ENCODE measurements around the gene RYR1. TPM values are rescaled to one million over a fixed set of nuclear protein-coding genes. Genes with fewer than 3 reads are reported as not detected.

RYR1 gene
- total RNA-seq, 2 experiments from 2014 or later = 0.20 to 1.2 TPM

GRCh38 chr19:38458991-38459390, 25.5 kb downstream of the RYR1 start:
- ATAC-seq (ENCODE audit: poor library complexity) (no peak), DNase-seq (no peak)
- intact Hi-C loops (cut with DNase I, micrococcal nuclease) = no loop called here
- TF ChIP-seq, protein P1, sequence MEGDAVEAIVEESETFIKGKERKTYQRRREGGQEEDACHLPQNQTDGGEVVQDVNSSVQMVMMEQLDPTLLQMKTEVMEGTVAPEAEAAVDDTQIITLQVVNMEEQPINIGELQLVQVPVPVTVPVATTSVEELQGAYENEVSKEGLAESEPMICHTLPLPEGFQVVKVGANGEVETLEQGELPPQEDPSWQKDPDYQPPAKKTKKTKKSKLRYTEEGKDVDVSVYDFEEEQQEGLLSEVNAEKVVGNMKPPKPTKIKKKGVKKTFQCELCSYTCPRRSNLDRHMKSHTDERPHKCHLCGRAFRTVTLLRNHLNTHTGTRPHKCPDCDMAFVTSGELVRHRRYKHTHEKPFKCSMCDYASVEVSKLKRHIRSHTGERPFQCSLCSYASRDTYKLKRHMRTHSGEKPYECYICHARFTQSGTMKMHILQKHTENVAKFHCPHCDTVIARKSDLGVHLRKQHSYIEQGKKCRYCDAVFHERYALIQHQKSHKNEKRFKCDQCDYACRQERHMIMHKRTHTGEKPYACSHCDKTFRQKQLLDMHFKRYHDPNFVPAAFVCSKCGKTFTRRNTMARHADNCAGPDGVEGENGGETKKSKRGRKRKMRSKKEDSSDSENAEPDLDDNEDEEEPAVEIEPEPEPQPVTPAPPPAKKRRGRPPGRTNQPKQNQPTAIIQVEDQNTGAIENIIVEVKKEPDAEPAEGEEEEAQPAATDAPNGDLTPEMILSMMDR (IDR thresholded peaks at IDR 0.05) = no peak
- ChIA-PET CTCF (interaction anchor here (0.6 kb wide), 1 partner anchor 337 kb away, joined by 3 read pairs; no protein-coding TSS in a partner anchor), POLR2A (interaction anchor here (0.6 kb wide), 1 partner anchor 517 kb away, joined by 3 read pairs; no protein-coding TSS in a partner anchor)
- Histone ChIP-seq H3K27me3 (ENCODE audit: control insufficient read depth in 1 of 2, insufficient read depth in 2 of 2, low read length in 2 of 2) (no peaks in the 10 kb centered on the region), H3K9me3 (ENCODE audit: control insufficient read depth in 1 of 2, insufficient read depth in 1 of 2, low read length in 2 of 2) (peaks cover 0 to 9% of the 10 kb centered on the region in 2 experiments), H3K4me1 (ENCODE audit: insufficient read depth, low read length) (no peaks in the 10 kb centered on the region), H3K4me3 (ENCODE audit: low read length) (no peak overlapping the region), H3K36me3 (ENCODE audit: insufficient read depth, low read length) (no peaks in the 10 kb centered on the region), H3K27ac (ENCODE audit: low read depth in 1 of 2, low read length in 2 of 2) (no peak overlapping the region)
- Mint-ChIP-seq H3K27me3 (peaks cover 20% of the 10 kb centered on the region), H3K27ac (no peak overlapping the region), H3K4me3 (no peak overlapping the region), H3K4me1 (ENCODE audit: low read depth) (no peaks in the 10 kb centered on the region), H3K36me3 (ENCODE audit: low read depth) (no peaks in the 10 kb centered on the region), H3K9me3 (no peaks in the 10 kb centered on the region)

DNA sequence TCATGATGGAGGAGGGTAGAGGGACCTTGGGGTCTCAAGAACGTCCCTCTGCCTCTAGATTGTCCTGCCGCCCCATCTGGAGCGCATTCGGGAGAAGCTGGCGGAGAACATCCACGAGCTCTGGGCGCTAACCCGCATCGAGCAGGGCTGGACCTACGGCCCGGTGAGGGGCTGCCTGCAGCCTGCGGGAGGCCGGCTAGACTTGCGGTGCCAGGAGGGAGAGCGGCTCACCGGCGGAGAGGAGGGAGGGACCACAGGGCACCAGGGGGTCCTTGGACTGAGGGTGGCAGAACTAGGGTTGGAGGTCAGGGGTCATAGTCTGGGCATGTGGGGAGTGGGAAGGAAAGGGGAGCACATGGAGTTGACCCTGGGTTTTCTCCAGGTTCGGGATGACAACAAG, 29.9 kb downstream of the RYR1 start:
- no peak for ATAC-seq (ENCODE audit: poor library complexity)
- DNase-seq = no peak
- Histone ChIP-seq H3K4me1 (ENCODE audit: insufficient read depth, low read length) (no peaks in the 10 kb centered on the region), H3K36me3 (ENCODE audit: insufficient read depth, low read length) (no peaks in the 10 kb centered on the region), H3K4me3 (ENCODE audit: low read length) (no peak overlapping the region), H3K9me3 (ENCODE audit: control insufficient read depth in 1 of 2, insufficient read depth in 1 of 2, low read length in 2 of 2) (peaks cover 0 to 14% of the 10 kb centered on the region in 2 experiments), H3K27me3 (ENCODE audit: control insufficient read depth in 1 of 2, insufficient read depth in 2 of 2, low read length in 2 of 2) (no peaks in the 10 kb centered on the region), H3K27ac (ENCODE audit: low read depth in 1 of 2, low read length in 2 of 2) (no peak overlapping the region)
- Mint-ChIP-seq H3K27ac (no peak overlapping the region), H3K4me1 (ENCODE audit: low read depth) (no peaks in the 10 kb centered on the region), H3K4me3 (no peak overlapping the region), H3K36me3 (ENCODE audit: low read depth) (no peaks in the 10 kb centered on the region), H3K9me3 (no peaks in the 10 kb centered on the region), H3K27me3 (peaks cover 34% of the 10 kb centered on the region)
- TF ChIP-seq, protein P1 (IDR thresholded peaks at IDR 0.05) = no peak
- intact Hi-C loops (cut with DNase I, micrococcal nuclease) = no loop called here
- ChIA-PET POLR2A (no interaction called here), CTCF (no interaction called here)

DNA sequence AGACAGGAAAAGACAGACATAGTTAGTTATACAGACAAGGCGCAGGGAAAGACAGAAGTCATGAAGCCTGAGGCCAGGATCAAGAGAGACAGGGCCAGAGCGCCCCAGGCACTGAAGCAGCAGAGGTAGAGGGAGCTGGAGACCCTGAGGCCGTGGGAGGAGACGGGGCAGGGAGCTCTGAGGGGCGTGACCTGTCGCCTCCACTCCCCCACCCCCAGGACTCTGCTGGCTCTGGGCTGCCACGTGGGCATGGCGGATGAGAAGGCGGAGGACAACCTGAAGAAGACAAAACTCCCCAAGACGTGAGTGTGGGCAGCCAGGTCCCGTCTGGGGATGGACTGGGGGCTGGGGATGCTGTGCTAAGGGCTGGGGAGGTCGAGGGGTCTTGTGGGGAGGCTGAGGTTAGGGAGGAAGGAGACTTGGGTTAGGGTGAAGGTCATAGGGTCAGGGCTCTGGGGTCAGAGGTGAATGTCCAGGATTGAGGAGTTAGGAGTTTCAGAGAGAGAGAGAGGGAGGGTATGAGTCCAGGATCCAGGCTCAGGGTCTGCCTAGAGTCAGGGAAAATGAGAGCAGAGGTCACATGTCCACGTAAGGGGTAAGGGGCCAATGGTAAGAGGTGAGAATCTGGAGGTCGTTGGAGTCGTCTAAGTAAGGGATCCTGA, 31.1 kb downstream of the RYR1 start:
- H3K27me3 ChIP-seq (ENCODE audit: control insufficient read depth in 1 of 2, insufficient read depth in 2 of 2, low read length in 2 of 2) = no peaks in the 10 kb centered on the region
- intact Hi-C loops (cut with DNase I, micrococcal nuclease) = no loop called here
- no peak overlapping the region for H3K4me3 Mint-ChIP-seq
- ATAC-seq (ENCODE audit: poor library complexity) (no peak), DNase-seq (no peak)
- peaks cover 32% of the 10 kb centered on the region for H3K27me3 Mint-ChIP-seq
- POLR2A ChIA-PET = no interaction called here
- peaks cover 0 to 14% of the 10 kb centered on the region in 2 experiments for H3K9me3 ChIP-seq (ENCODE audit: control insufficient read depth in 1 of 2, insufficient read depth in 1 of 2, low read length in 2 of 2)
- no peaks in the 10 kb centered on the region for H3K36me3 ChIP-seq (ENCODE audit: insufficient read depth, low read length)
- no peak overlapping the region for H3K4me3 ChIP-seq (ENCODE audit: low read length)
- TF ChIP-seq, protein P1 (IDR thresholded peaks at IDR 0.05) = no peak
- H3K27ac ChIP-seq (ENCODE audit: low read depth in 1 of 2, low read length in 2 of 2) = no peak overlapping the region
- no peaks in the 10 kb centered on the region for H3K36me3 Mint-ChIP-seq (ENCODE audit: low read depth)
- CTCF ChIA-PET = no interaction called here
- H3K4me1 Mint-ChIP-seq (ENCODE audit: low read depth) = no peaks in the 10 kb centered on the region
- no peak overlapping the region for H3K27ac Mint-ChIP-seq
- no peaks in the 10 kb centered on the region for H3K4me1 ChIP-seq (ENCODE audit: insufficient read depth, low read length)
- no peaks in the 10 kb centered on the region for H3K9me3 Mint-ChIP-seq

Measured in CD4-positive, alpha-beta T cell (primary cell).